ENCODE results near the gene CTSL.

- no peak for TF ChIP-seq CTCF (IDR thresholded peaks at IDR 0.05)
- no peak for TF ChIP-seq EP300 (IDR thresholded peaks at IDR 0.05)
These were observed 23.6 kb downstream of the CTSL start for GRCh38 chr9:87749335-87750035.
